ENCODE data around the gene UBE3D.

The UBE3D gene

GRCh38 chr6:82869493-82869892 lies 196.1 kb downstream of the UBE3D start:
- TF ChIP-seq TAF1 (IDR thresholded peaks at IDR 0.05; ENCODE audit: borderline replicate concordance, insufficient read depth, low read length), result no peak
- no peak for TF ChIP-seq SIN3A (IDR thresholded peaks at IDR 0.05; ENCODE audit: borderline replicate concordance, insufficient read depth, low read length)
- no peak for TF ChIP-seq FOXP2 (optimal IDR thresholded peaks at IDR 0.05; ENCODE audit: borderline replicate concordance, extremely low read depth, extremely low read length, insufficient read depth)
- no peak for TF ChIP-seq REST (IDR thresholded peaks at IDR 0.05; ENCODE audit: insufficient read depth in 1 of 2, low read depth in 2 of 2, low read length in 2 of 2)
- no peak for TF ChIP-seq POLR2AphosphoS5 (IDR thresholded peaks at IDR 0.05; ENCODE audit: low read depth, low read length)

- no peak for TF ChIP-seq FOXP2 (optimal IDR thresholded peaks at IDR 0.05; ENCODE audit: borderline replicate concordance, extremely low read depth, extremely low read length, insufficient read depth)
- TF ChIP-seq SIN3A (IDR thresholded peaks at IDR 0.05; ENCODE audit: borderline replicate concordance, insufficient read depth, low read length), result no peak
- no peak for TF ChIP-seq POLR2AphosphoS5 (IDR thresholded peaks at IDR 0.05; ENCODE audit: low read depth, low read length)
- TF ChIP-seq TAF1 (IDR thresholded peaks at IDR 0.05; ENCODE audit: borderline replicate concordance, insufficient read depth, low read length), result no peak
- TF ChIP-seq REST (IDR thresholded peaks at IDR 0.05; ENCODE audit: insufficient read depth in 1 of 2, low read depth in 2 of 2, low read length in 2 of 2), result no peak
These were observed 197.7 kb downstream of the UBE3D start for GRCh38 chr6:82867946-82868345.

GRCh38 chr6:82866446-82866845 lies 199.2 kb downstream of the UBE3D start:
- TF ChIP-seq TAF1 (IDR thresholded peaks at IDR 0.05; ENCODE audit: borderline replicate concordance, insufficient read depth, low read length) (no peak), POLR2AphosphoS5 (IDR thresholded peaks at IDR 0.05; ENCODE audit: low read depth, low read length) (no peak), REST (IDR thresholded peaks at IDR 0.05; ENCODE audit: insufficient read depth in 1 of 2, low read depth in 2 of 2, low read length in 2 of 2) (no peak), FOXP2 (optimal IDR thresholded peaks at IDR 0.05; ENCODE audit: borderline replicate concordance, extremely low read depth, extremely low read length, insufficient read depth) (no peak), SIN3A (IDR thresholded peaks at IDR 0.05; ENCODE audit: borderline replicate concordance, insufficient read depth, low read length) (no peak)

GRCh38 chr6:82865461-82865860 lies 200.2 kb downstream of the UBE3D start:
- TF ChIP-seq TAF1 (IDR thresholded peaks at IDR 0.05; ENCODE audit: borderline replicate concordance, insufficient read depth, low read length), result no peak
- no peak for TF ChIP-seq FOXP2 (optimal IDR thresholded peaks at IDR 0.05; ENCODE audit: borderline replicate concordance, extremely low read depth, extremely low read length, insufficient read depth)
- no peak for TF ChIP-seq POLR2AphosphoS5 (IDR thresholded peaks at IDR 0.05; ENCODE audit: low read depth, low read length)
- no peak for TF ChIP-seq REST (IDR thresholded peaks at IDR 0.05; ENCODE audit: insufficient read depth in 1 of 2, low read depth in 2 of 2, low read length in 2 of 2)
- no peak for TF ChIP-seq SIN3A (IDR thresholded peaks at IDR 0.05; ENCODE audit: borderline replicate concordance, insufficient read depth, low read length)

- no peak for TF ChIP-seq POLR2AphosphoS5 (IDR thresholded peaks at IDR 0.05; ENCODE audit: low read depth, low read length)
- no peak for TF ChIP-seq FOXP2 (optimal IDR thresholded peaks at IDR 0.05; ENCODE audit: borderline replicate concordance, extremely low read depth, extremely low read length, insufficient read depth)
- TF ChIP-seq REST (IDR thresholded peaks at IDR 0.05; ENCODE audit: insufficient read depth in 1 of 2, low read depth in 2 of 2, low read length in 2 of 2), result no peak
- TF ChIP-seq SIN3A (IDR thresholded peaks at IDR 0.05; ENCODE audit: borderline replicate concordance, insufficient read depth, low read length), result no peak
- no peak for TF ChIP-seq TAF1 (IDR thresholded peaks at IDR 0.05; ENCODE audit: borderline replicate concordance, insufficient read depth, low read length)
These were observed 201.9 kb downstream of the UBE3D start for GRCh38 chr6:82863781-82864180.

All from PFSK-1 (cell line).